ENCODE data around the gene SLC45A2.
"Not testable (repeated sequence)": the region's sequence is repeated elsewhere in the genome, so short reads cannot be mapped to it uniquely, and the experiment has no call there.

SLC45A2 gene

GRCh38 chr5:33958176-33958575 is 26.3 kb downstream of the SLC45A2 start:
- no peak for TF ChIP-seq CTCF (IDR thresholded peaks at IDR 0.05; ENCODE audit: low read depth, low read length, missing control alignments)
- no peak overlapping the region for H3K4me3 ChIP-seq (replicated peaks; ENCODE audit: low read depth, low read length)
- no peak for DNase-seq (ENCODE audit: extremely low read depth, low read depth)

GRCh38 chr5:33957577-33958150 is 26.8 kb downstream of the SLC45A2 start:
- DNase-seq (ENCODE audit: extremely low read depth, low read depth): no peak
- TF ChIP-seq CTCF (IDR thresholded peaks at IDR 0.05; ENCODE audit: low read depth, low read length, missing control alignments): no peak
- no peak overlapping the region for H3K4me3 ChIP-seq (replicated peaks; ENCODE audit: low read depth, low read length)

- H3K4me3 ChIP-seq (replicated peaks; ENCODE audit: low read depth, low read length); DNase-seq (ENCODE audit: extremely low read depth, low read depth): not testable (repeated sequence)
These were observed 32.3 kb downstream of the SLC45A2 start for GRCh38 chr5:33952175-33952574.

GRCh38 chr5:33944543-33945132 is 39.9 kb downstream of the SLC45A2 start:
- no peak overlapping the region for H3K4me3 ChIP-seq (replicated peaks; ENCODE audit: low read depth, low read length)
- DNase-seq (ENCODE audit: extremely low read depth, low read depth): no peak
- no peak for TF ChIP-seq CTCF (IDR thresholded peaks at IDR 0.05; ENCODE audit: low read depth, low read length, missing control alignments)

GRCh38 chr5:33941090-33941489 is 43.4 kb downstream of the SLC45A2 start:
- no peak for DNase-seq (ENCODE audit: extremely low read depth, low read depth)
- no peak overlapping the region for H3K4me3 ChIP-seq (replicated peaks; ENCODE audit: low read depth, low read length)
- no peak for TF ChIP-seq CTCF (IDR thresholded peaks at IDR 0.05; ENCODE audit: low read depth, low read length, missing control alignments)

- DNase-seq (ENCODE audit: extremely low read depth, low read depth): no peak
- TF ChIP-seq CTCF (IDR thresholded peaks at IDR 0.05; ENCODE audit: low read depth, low read length, missing control alignments): no peak
- no peak overlapping the region for H3K4me3 ChIP-seq (replicated peaks; ENCODE audit: low read depth, low read length)
These were observed 44.8 kb downstream of the SLC45A2 start for GRCh38 chr5:33939556-33940262.

GRCh38 chr5:33938881-33939280 is 45.6 kb downstream of the SLC45A2 start:
- TF ChIP-seq CTCF (IDR thresholded peaks at IDR 0.05; ENCODE audit: low read depth, low read length, missing control alignments): no peak
- H3K4me3 ChIP-seq (replicated peaks; ENCODE audit: low read depth, low read length): no peak overlapping the region
- DNase-seq (ENCODE audit: extremely low read depth, low read depth): no peak
